ENCODE results near the gene MROH7. TPM values are rescaled to one million over a fixed set of nuclear protein-coding genes. Genes with fewer than 3 reads are reported as not detected.

The MROH7 gene
- total and polyA plus RNA-seq, 9 of the 15 experiments (the other 6 are each of a cell fraction or from before 2014, with no cell fraction given): not detected

- ChIA-PET CTCF (ENCODE audit: low intra/inter-chr PET ratio) (interaction anchor here (0.6 kb wide), 1 partner anchor 726 kb away, joined by 3 read pairs; no protein-coding TSS in a partner anchor), POLR2A (interaction anchor here (0.6 to 1.6 kb wide), 5 partner anchors 8 to 22 kb away, joined by 3 to 4 read pairs (median 3); no protein-coding TSS in a partner anchor)
- FAIRE-seq: peak; percentile 37
- H3K9ac ChIP-seq (ENCODE audit: insufficient read depth in 1 of 2, low read depth in 2 of 2, low read length in 2 of 2): peak overlapping the region; percentile 1 to 33; a peak in 1 of 4 replicates
- H3K79me2 ChIP-seq (ENCODE audit: control insufficient read depth, insufficient read depth, low read length): no peaks in the 10 kb centered on the region
- peak overlapping the region; percentile 86 for H2AFZ ChIP-seq (ENCODE audit: low read depth, low read length)
- H3K9me3 ChIP-seq (replicated peaks; ENCODE audit: control insufficient read depth, insufficient read depth, low read depth, low read length): no peaks in the 10 kb centered on the region; the same call in 1 of the 2 replicates
- H3K4me1 ChIP-seq (replicated peaks in 1 of 2; ENCODE audit: control insufficient read depth in 2 of 2, insufficient read depth in 2 of 2, low read length in 2 of 2): peaks cover 5 to 15% of the 10 kb centered on the region in 2 experiments
- no peaks in the 10 kb centered on the region for H3K27me3 ChIP-seq (ENCODE audit: control insufficient read depth in 2 of 2, insufficient read depth in 2 of 2, low read length in 2 of 2)
- peak; percentile 43; the same call in 2 of the 3 replicates for ATAC-seq
- H4K20me1 ChIP-seq (replicated peaks; ENCODE audit: control insufficient read depth, insufficient read depth, low read length): no peaks in the 10 kb centered on the region
- in situ Hi-C loops (cut with MboI) (no loop called here), intact Hi-C loops (cut with micrococcal nuclease) (no loop called here)
- DNase-seq (ENCODE audit: extremely low read depth in 1 of 4, low spot score in 3 of 4): peak in 1 of 4 experiments; percentile 46
- 0 out of 2 replicates have a peak, but pooled peaks have one; percentile 10 for TF ChIP-seq ZNF384 (IDR thresholded peaks at IDR 0.05; ENCODE audit: low read depth, low read length)
- TF ChIP-seq BCOR (IDR thresholded peaks at IDR 0.05): peak; percentile 54; the same call in 1 of the 2 replicates
- peak; percentile 97 for TF ChIP-seq ZNF121 (CRISPR knock-in tag; conservative IDR thresholded peaks at IDR 0.05)
- no peak for TF ChIP-seq HNRNPL (IDR thresholded peaks at IDR 0.05; ENCODE audit: low read depth, low read length)
- TF ChIP-seq CGGBP1 (CRISPR knock-in tag; IDR thresholded peaks at IDR 0.05): no peak
- peak; percentile 24 for TF ChIP-seq RBM25 (IDR thresholded peaks at IDR 0.05; ENCODE audit: low read depth, low read length, severe bottlenecking)
- no peak for TF ChIP-seq SMARCA4 (IDR thresholded peaks at IDR 0.05)
- H3K9me1 ChIP-seq (ENCODE audit: control insufficient read depth, insufficient read depth, low read length): no peaks in the 10 kb centered on the region
- H3K4me2 ChIP-seq (ENCODE audit: insufficient read depth, low read length): no peak overlapping the region; the same call in 1 of the 2 replicates
- no peak overlapping the region for H3K27ac ChIP-seq (ENCODE audit: extremely low read depth, low read depth, low read length)
- BruUV-seq (replicated peaks): no TSS peak
- 11% methylated on average over 4 of the region's 4 CpGs for WGBS (ENCODE audit: insufficient coverage, low coverage, missing lambda C conversion rate)
- H3K4me3 ChIP-seq: no peak overlapping the region
- H3K36me3 ChIP-seq (ENCODE audit: control insufficient read depth, insufficient read depth, low read length): no peaks in the 10 kb centered on the region
Measured at GRCh38 chr1:54640361-54640760, 1.2 kb upstream of the MROH7 start.
